HL-60 (cell line): Measurements from ENCODE around the gene MVK.

Experiments used
- GABPA ChIP-seq: IDR thresholded peaks from 2 replicates; pipeline ENCODE4 v1.6.1; 2012; ENCODE audit warnings: low read depth
- POLR2AphosphoS5 ChIP-seq: IDR thresholded peaks from 2 replicates; pipeline ENCODE4 v1.6.1; 2012; ENCODE audit warnings: low read depth
- REST ChIP-seq: IDR thresholded peaks from 2 replicates; pipeline ENCODE4 v1.6.1; 2012; ENCODE audit warnings: low read depth; ENCODE audit not compliant: insufficient replicate concordance
- TF ChIP-seq, protein P1 (sequence below): IDR thresholded peaks from one replicate; pipeline ENCODE4 v1.5.1; 2011; ENCODE audit warnings: low read length, control low read depth, inconsistent platforms; ENCODE audit not compliant: insufficient read depth

GRCh38 chr12:109555431-109556315, 17.9 kb upstream of the MVK start:
- TF ChIP-seq, protein P1, sequence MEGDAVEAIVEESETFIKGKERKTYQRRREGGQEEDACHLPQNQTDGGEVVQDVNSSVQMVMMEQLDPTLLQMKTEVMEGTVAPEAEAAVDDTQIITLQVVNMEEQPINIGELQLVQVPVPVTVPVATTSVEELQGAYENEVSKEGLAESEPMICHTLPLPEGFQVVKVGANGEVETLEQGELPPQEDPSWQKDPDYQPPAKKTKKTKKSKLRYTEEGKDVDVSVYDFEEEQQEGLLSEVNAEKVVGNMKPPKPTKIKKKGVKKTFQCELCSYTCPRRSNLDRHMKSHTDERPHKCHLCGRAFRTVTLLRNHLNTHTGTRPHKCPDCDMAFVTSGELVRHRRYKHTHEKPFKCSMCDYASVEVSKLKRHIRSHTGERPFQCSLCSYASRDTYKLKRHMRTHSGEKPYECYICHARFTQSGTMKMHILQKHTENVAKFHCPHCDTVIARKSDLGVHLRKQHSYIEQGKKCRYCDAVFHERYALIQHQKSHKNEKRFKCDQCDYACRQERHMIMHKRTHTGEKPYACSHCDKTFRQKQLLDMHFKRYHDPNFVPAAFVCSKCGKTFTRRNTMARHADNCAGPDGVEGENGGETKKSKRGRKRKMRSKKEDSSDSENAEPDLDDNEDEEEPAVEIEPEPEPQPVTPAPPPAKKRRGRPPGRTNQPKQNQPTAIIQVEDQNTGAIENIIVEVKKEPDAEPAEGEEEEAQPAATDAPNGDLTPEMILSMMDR: no peak
- TF ChIP-seq GABPA: no peak
- no peak for TF ChIP-seq POLR2AphosphoS5
- no peak for TF ChIP-seq REST
